Small intestine (tissue), 7 donors: ENCODE data around the gene RAB7A. TPM values are rescaled to one million over a fixed set of nuclear protein-coding genes. Genes with fewer than 3 reads are reported as not detected.
A peak's percentile ranks its signal among the peaks of the same experiment; 100 is the strongest.

ENCODE experiments used
- DNase-seq, 2 donors: peaks; one replicate each; pipeline versions ENCODE4 v3.0.0 to v3.0.0-alpha.2; 2013
- FAIRE-seq: peaks from 2 replicates; lab custom pipeline; 2012; peaks lifted over from hg19 to GRCh38; lab: Jason Lieb, UNC
- H3K27ac ChIP-seq, 3 donors: one replicate each; pipeline ENCODE4 v1.5.1; 2013; ENCODE audit warnings: low read length in 2 of 3, mild to moderate bottlenecking in 2 of 3, control low read depth in 1 of 3, inconsistent platforms in 1 of 3, low read depth in 1 of 3, moderate library complexity in 1 of 3
- H3K27me3 ChIP-seq, 3 donors: one replicate each; pipeline ENCODE4 v1.6.1; 2013; ENCODE audit warnings: low read length in 3 of 3, inconsistent platforms in 1 of 3; ENCODE audit not compliant: control insufficient read depth in 3 of 3, insufficient read depth in 3 of 3
- H3K36me3 ChIP-seq, 3 donors: one replicate each; pipeline ENCODE4 v1.6.1; 2013; ENCODE audit warnings: low read length in 3 of 3, inconsistent platforms in 1 of 3, low read depth in 1 of 3, mild to moderate bottlenecking in 1 of 3, moderate library complexity in 1 of 3; ENCODE audit not compliant: control insufficient read depth in 3 of 3, insufficient read depth in 2 of 3
- H3K4me1 ChIP-seq, 3 donors: one replicate each; pipeline ENCODE4 v1.6.1; 2013; ENCODE audit warnings: low read length in 2 of 3, inconsistent platforms in 1 of 3, low read depth in 1 of 3, mild to moderate bottlenecking in 1 of 3, moderate library complexity in 1 of 3; ENCODE audit not compliant: control insufficient read depth in 3 of 3, insufficient read depth in 2 of 3
- H3K4me3 ChIP-seq, 3 donors: one replicate each; pipeline ENCODE4 v1.5.1; 2013; ENCODE audit warnings: low read length in 3 of 3, control low read depth in 1 of 3, inconsistent platforms in 1 of 3, low read depth in 1 of 3, mild to moderate bottlenecking in 1 of 3, moderate library complexity in 1 of 3
- H3K9me3 ChIP-seq, 2 donors: one replicate each; pipeline ENCODE4 v1.6.1; 2013; ENCODE audit warnings: low read depth in 1 of 2, low read length in 1 of 2; ENCODE audit not compliant: control insufficient read depth in 2 of 2, insufficient read depth in 1 of 2
- WGBS, 3 donors: extraction: QIAGEN DNeasy Blood & Tissue Kit; methylation state at CpG; one replicate each; pipeline ENCODE4 v1.1.7; 2013; 5-methylcytosine and 5-hydroxymethylcytosine counted together
- polyA plus RNA-seq, 4 donors: library from polyadenylated mRNA; stranded (reverse) in 3 of 4; unstranded in 1 of 4; fragments of 200-250 nt in 3 of 4; fragments of 120-200 nt in 1 of 4; gene quantifications; one replicate each; pipeline versions ENCODE4 v1.2.1 to v1.2.3, GENCODE V29; 2013
- donor health status: healthy with polysubstance abuse.
- donor health status: control.
- donor health status: control.
- donor health status: Bipolar disorder and iron deficiency.
- donor health status: healthy.

The RAB7A gene
- polyA plus RNA-seq, 4 donors, result 141 to 212 (median 165) TPM

- no peak for FAIRE-seq
Observed at GRCh38 chr3:128853826-128854225, 127.8 kb downstream of the RAB7A start.

GRCh38 chr3:128854475-128854874, 128.5 kb downstream of the RAB7A start:
- Histone ChIP-seq H3K9me3 (peaks cover 3 to 63% of the 10 kb centered on the region in 2 donors), H3K27ac (no peak overlapping the region), H3K4me3 (no peak overlapping the region), H3K4me1 (no peaks in the 10 kb centered on the region), H3K36me3 (peaks cover 0 to 2% (median 0%) of the 10 kb centered on the region in 3 donors), H3K27me3 (no peaks in the 10 kb centered on the region)
- FAIRE-seq (no peak), DNase-seq (no peak)
- 73 to 96% (median 94%) methylated on average over 3 of the region's 3 CpGs for WGBS, 3 donors

More at GRCh38 chr3:128853826-128854225, 127.8 kb downstream of the RAB7A start:
- no peaks in the 10 kb centered on the region for H3K4me1 ChIP-seq
- no peak overlapping the region for H3K4me3 ChIP-seq
- no peak for DNase-seq
- no peaks in the 10 kb centered on the region for H3K27me3 ChIP-seq
- peaks cover 0 to 57% of the 10 kb centered on the region in 2 donors for H3K9me3 ChIP-seq
- peaks cover 0 to under 1% (median 0%) of the 10 kb centered on the region in 3 donors for H3K36me3 ChIP-seq
- H3K27ac ChIP-seq, result no peak overlapping the region
- WGBS, 3 donors, result 91 to 96% (median 93%) methylated on average over 5 of the region's 5 CpGs

- FAIRE-seq (no peak), DNase-seq (no peak)
- no peak overlapping the region for H3K27ac ChIP-seq
- H3K4me1 ChIP-seq, result no peaks in the 10 kb centered on the region
- H3K4me3 ChIP-seq, result no peak overlapping the region
- H3K27me3 ChIP-seq, result no peaks in the 10 kb centered on the region
- peaks cover 0 to 4% (median 0%) of the 10 kb centered on the region in 3 donors for H3K36me3 ChIP-seq
- 60 to 84% (median 63%) methylated on average over 4 of the region's 4 CpGs for WGBS, 3 donors
- peaks cover 4 to 74% of the 10 kb centered on the region in 2 donors for H3K9me3 ChIP-seq
Observed at GRCh38 chr3:128855569-128855968, 129.6 kb downstream of the RAB7A start.

GRCh38 chr3:128858167-128858566, 132.2 kb downstream of the RAB7A start:
- DNase-seq, result peak; percentile 35 to 95
- WGBS, 3 donors, result 18 to 60% (median 57%) methylated on average over 3 of the region's 3 CpGs
- H3K27ac ChIP-seq, result peak overlapping the region; percentile 17 to 77 (median 70)
- no peak for FAIRE-seq
- peaks cover 4 to 83% of the 10 kb centered on the region in 2 donors for H3K9me3 ChIP-seq
- no peak overlapping the region for H3K4me3 ChIP-seq
- no peaks in the 10 kb centered on the region for H3K27me3 ChIP-seq
- no peaks in the 10 kb centered on the region for H3K4me1 ChIP-seq
- peaks cover 0 to 4% (median 0%) of the 10 kb centered on the region in 3 donors for H3K36me3 ChIP-seq

GRCh38 chr3:128859630-128860029, 133.6 kb downstream of the RAB7A start:
- H3K36me3 ChIP-seq, result peaks cover 0 to 4% (median 0%) of the 10 kb centered on the region in 3 donors
- H3K4me3 ChIP-seq, result no peak overlapping the region
- 82 to 93% (median 87%) methylated on average over 6 of the region's 6 CpGs for WGBS, 3 donors
- H3K27me3 ChIP-seq, result no peaks in the 10 kb centered on the region
- no peak for FAIRE-seq
- no peaks in the 10 kb centered on the region for H3K4me1 ChIP-seq
- no peak overlapping the region for H3K27ac ChIP-seq
- no peak for DNase-seq
- H3K9me3 ChIP-seq, result peaks cover 4 to 68% of the 10 kb centered on the region in 2 donors

DNA sequence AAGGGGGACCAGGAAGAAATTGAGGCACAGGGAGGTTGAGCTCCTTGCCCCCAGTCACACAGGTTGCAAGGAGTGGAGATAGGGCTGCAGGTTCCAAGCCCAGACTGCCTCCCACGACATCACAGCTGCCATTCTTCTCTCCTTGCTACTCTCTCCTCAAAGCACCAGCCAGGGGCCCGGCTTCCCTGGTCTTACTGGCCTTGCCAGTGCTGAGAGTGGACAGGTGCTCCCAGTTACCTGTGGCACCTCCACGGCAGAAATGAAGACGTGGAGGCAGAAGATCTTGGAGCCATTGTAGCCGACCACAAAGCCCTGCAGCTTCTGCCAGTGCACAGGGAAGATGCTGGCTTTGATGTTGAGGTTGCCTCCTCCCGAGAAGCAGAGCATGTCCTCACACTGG, 135.5 kb downstream of the RAB7A start:
- 79 to 91% (median 89%) methylated on average over 6 of the region's 6 CpGs for WGBS, 3 donors
- Histone ChIP-seq H3K4me3 (no peak overlapping the region), H3K4me1 (no peaks in the 10 kb centered on the region), H3K36me3 (peaks cover 0 to 4% (median 0%) of the 10 kb centered on the region in 3 donors), H3K27me3 (no peaks in the 10 kb centered on the region), H3K9me3 (peaks cover 4 to 50% of the 10 kb centered on the region in 2 donors), H3K27ac (no peak overlapping the region)
- no peak for DNase-seq
- FAIRE-seq, result no peak

DNA sequence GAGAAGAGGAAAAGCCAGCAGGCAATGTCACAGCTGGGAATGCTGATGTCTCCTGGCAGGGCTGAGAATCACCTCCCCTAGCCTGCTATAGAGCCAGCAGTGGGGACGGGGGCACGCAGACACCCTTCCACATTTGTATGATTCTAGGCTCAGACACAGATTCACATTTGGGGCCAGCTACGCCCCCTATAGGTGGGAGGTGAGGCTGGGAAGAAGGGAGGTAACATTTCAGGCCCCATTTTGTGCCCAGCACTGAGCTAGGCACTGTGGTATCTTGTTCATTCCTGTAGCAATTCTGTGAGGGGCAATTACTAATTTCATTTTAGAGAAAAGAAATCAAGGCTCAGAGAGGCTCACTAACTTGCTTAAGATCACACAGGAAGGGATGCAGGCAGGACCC, 137.6 kb downstream of the RAB7A start:
- no peak for DNase-seq
- Histone ChIP-seq H3K27me3 (no peaks in the 10 kb centered on the region), H3K36me3 (peaks cover 0 to 4% (median 0%) of the 10 kb centered on the region in 3 donors), H3K4me1 (no peaks in the 10 kb centered on the region), H3K9me3 (peaks cover 4 to 32% of the 10 kb centered on the region in 2 donors), H3K27ac (no peak overlapping the region), H3K4me3 (no peak overlapping the region)
- FAIRE-seq, result no peak
- 58 to 93% (median 77%) methylated on average over 3 of the region's 3 CpGs for WGBS, 3 donors
